Measurements from ENCODE around the gene EXOSC10. TPM values are rescaled to one million over a fixed set of nuclear protein-coding genes. Genes with fewer than 3 reads are reported as not detected.
"Not testable (repeated sequence)": the region's sequence is repeated elsewhere in the genome, so short reads cannot be mapped to it uniquely, and the experiment has no call there.

The EXOSC10 gene
- polyA plus RNA-seq, 1 donor from 2014 or later = 115 TPM

DNA sequence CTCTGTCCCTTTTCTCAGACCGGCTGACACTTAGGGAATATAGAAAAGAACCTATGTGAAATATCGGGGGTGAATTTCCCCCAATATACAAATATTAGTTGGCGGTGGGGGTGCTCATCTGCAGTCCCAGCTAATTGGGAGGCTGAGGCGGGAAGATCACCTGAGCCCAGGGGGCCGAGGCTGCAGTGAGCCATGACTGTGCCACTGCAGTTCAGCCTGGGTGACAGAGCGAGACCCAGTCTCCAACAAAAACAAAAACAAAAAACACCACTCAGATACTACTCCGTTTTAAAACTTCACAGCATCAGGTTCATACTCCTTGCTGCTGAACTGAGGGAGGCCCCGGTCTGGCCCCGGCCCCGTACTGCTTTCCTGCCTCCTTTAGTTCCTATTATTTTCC is 5.9 kb upstream of the EXOSC10 start:
- no peaks in the 10 kb centered on the region for H3K9me2 ChIP-seq (ENCODE audit: insufficient read depth, low read length)
- H2AFZ ChIP-seq (ENCODE audit: low read depth, low read length) = no peak overlapping the region
- H3K9me3 ChIP-seq (ENCODE audit: low read length) = no peaks in the 10 kb centered on the region
- H3K27ac ChIP-seq (ENCODE audit: low read length) = no peak overlapping the region
- peaks cover 7% of the 10 kb centered on the region for H3K36me3 ChIP-seq (ENCODE audit: insufficient read depth, low read length)
- H3F3A ChIP-seq (ENCODE audit: insufficient read depth, low read length, poor library complexity, severe bottlenecking) = no peaks in the 10 kb centered on the region
- no peaks in the 10 kb centered on the region for H4K20me1 ChIP-seq (ENCODE audit: insufficient read depth)
- H3K4me3 ChIP-seq (ENCODE audit: low read length) = no peak overlapping the region
- no peaks in the 10 kb centered on the region for H3K27me3 ChIP-seq (ENCODE audit: insufficient read depth, low read depth, low read length)
- no peak for TF ChIP-seq MXI1 (conservative IDR thresholded peaks at IDR 0.05; ENCODE audit: poor library complexity, severe bottlenecking)
- TF ChIP-seq, protein P1, sequence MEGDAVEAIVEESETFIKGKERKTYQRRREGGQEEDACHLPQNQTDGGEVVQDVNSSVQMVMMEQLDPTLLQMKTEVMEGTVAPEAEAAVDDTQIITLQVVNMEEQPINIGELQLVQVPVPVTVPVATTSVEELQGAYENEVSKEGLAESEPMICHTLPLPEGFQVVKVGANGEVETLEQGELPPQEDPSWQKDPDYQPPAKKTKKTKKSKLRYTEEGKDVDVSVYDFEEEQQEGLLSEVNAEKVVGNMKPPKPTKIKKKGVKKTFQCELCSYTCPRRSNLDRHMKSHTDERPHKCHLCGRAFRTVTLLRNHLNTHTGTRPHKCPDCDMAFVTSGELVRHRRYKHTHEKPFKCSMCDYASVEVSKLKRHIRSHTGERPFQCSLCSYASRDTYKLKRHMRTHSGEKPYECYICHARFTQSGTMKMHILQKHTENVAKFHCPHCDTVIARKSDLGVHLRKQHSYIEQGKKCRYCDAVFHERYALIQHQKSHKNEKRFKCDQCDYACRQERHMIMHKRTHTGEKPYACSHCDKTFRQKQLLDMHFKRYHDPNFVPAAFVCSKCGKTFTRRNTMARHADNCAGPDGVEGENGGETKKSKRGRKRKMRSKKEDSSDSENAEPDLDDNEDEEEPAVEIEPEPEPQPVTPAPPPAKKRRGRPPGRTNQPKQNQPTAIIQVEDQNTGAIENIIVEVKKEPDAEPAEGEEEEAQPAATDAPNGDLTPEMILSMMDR (IDR thresholded peaks at IDR 0.05; ENCODE audit: poor library complexity, severe bottlenecking) = no peak
- TF ChIP-seq, protein P2, sequence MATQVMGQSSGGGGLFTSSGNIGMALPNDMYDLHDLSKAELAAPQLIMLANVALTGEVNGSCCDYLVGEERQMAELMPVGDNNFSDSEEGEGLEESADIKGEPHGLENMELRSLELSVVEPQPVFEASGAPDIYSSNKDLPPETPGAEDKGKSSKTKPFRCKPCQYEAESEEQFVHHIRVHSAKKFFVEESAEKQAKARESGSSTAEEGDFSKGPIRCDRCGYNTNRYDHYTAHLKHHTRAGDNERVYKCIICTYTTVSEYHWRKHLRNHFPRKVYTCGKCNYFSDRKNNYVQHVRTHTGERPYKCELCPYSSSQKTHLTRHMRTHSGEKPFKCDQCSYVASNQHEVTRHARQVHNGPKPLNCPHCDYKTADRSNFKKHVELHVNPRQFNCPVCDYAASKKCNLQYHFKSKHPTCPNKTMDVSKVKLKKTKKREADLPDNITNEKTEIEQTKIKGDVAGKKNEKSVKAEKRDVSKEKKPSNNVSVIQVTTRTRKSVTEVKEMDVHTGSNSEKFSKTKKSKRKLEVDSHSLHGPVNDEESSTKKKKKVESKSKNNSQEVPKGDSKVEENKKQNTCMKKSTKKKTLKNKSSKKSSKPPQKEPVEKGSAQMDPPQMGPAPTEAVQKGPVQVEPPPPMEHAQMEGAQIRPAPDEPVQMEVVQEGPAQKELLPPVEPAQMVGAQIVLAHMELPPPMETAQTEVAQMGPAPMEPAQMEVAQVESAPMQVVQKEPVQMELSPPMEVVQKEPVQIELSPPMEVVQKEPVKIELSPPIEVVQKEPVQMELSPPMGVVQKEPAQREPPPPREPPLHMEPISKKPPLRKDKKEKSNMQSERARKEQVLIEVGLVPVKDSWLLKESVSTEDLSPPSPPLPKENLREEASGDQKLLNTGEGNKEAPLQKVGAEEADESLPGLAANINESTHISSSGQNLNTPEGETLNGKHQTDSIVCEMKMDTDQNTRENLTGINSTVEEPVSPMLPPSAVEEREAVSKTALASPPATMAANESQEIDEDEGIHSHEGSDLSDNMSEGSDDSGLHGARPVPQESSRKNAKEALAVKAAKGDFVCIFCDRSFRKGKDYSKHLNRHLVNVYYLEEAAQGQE (IDR thresholded peaks at IDR 0.05; ENCODE audit: borderline replicate concordance) = no peak
- TF ChIP-seq EP300 (conservative IDR thresholded peaks at IDR 0.05; ENCODE audit: poor library complexity, severe bottlenecking) = no peak
- TF ChIP-seq SMC3 (conservative IDR thresholded peaks at IDR 0.05; ENCODE audit: poor library complexity) = no peak
- no peak for TF ChIP-seq EZH2 (IDR thresholded peaks at IDR 0.05; ENCODE audit: borderline replicate concordance, insufficient read depth, low read length, poor library complexity, severe bottlenecking)
- no peak for TF ChIP-seq POLR2AphosphoS5 (IDR thresholded peaks at IDR 0.05)
- no peak for TF ChIP-seq TAF1 (IDR thresholded peaks at IDR 0.05; ENCODE audit: low read depth)
- no peak for TF ChIP-seq RAD21 (conservative IDR thresholded peaks at IDR 0.05)
- H3K79me2 ChIP-seq (replicated peaks; ENCODE audit: insufficient read depth, low read length) = no peaks in the 10 kb centered on the region
- no peak overlapping the region for H3K4me2 ChIP-seq (ENCODE audit: low read length)
- no peak overlapping the region for H3K9ac ChIP-seq (ENCODE audit: low read length)

DNA sequence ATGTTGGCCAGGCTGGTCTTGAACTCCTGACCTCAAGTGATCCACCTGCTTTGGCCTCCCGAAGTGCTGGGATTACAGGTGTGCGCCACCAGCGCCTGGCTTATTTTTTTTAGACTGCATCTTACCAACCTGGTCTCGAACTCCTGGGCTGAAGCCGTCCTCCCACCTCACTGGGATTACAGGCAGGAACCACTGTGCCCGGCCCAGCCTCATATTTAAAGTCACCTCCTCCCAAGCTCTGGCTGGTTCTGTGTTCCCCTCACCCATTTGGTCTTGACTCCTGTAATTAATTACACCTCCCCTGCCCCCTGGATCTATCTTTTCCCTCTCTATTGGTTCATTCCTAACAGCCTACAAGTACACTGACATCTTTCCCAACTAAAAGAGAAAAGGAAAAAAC is 1.7 kb upstream of the EXOSC10 start:
- Histone ChIP-seq H3K9me2 (ENCODE audit: insufficient read depth, low read length) (no peaks in the 10 kb centered on the region), H3K9ac (ENCODE audit: low read length) (no peak overlapping the region), H2AFZ (ENCODE audit: low read depth, low read length) (no peak overlapping the region), H3K27me3 (ENCODE audit: insufficient read depth, low read depth, low read length) (no peaks in the 10 kb centered on the region), H3K36me3 (ENCODE audit: insufficient read depth, low read length) (no peaks in the 10 kb centered on the region), H4K20me1 (ENCODE audit: insufficient read depth) (no peaks in the 10 kb centered on the region), H3K9me3 (ENCODE audit: low read length) (no peaks in the 10 kb centered on the region), H3K79me2 (replicated peaks; ENCODE audit: insufficient read depth, low read length) (peaks cover 19% of the 10 kb centered on the region), H3K4me3 (ENCODE audit: low read length) (no peak overlapping the region), H3K4me2 (ENCODE audit: low read length) (no peak overlapping the region), H3F3A (ENCODE audit: insufficient read depth, low read length, poor library complexity, severe bottlenecking) (no peaks in the 10 kb centered on the region), H3K27ac (ENCODE audit: low read length) (no peak overlapping the region)
- TF ChIP-seq TAF1 (IDR thresholded peaks at IDR 0.05; ENCODE audit: low read depth) = no peak
- TF ChIP-seq EZH2 (IDR thresholded peaks at IDR 0.05; ENCODE audit: borderline replicate concordance, insufficient read depth, low read length, poor library complexity, severe bottlenecking) = no peak
- TF ChIP-seq, protein P2 (IDR thresholded peaks at IDR 0.05; ENCODE audit: borderline replicate concordance) = no peak
- no peak for TF ChIP-seq POLR2AphosphoS5 (IDR thresholded peaks at IDR 0.05)
- no peak for TF ChIP-seq MXI1 (conservative IDR thresholded peaks at IDR 0.05; ENCODE audit: poor library complexity, severe bottlenecking)
- TF ChIP-seq EP300 (conservative IDR thresholded peaks at IDR 0.05; ENCODE audit: poor library complexity, severe bottlenecking) = no peak
- TF ChIP-seq RAD21 (conservative IDR thresholded peaks at IDR 0.05) = no peak
- no peak for TF ChIP-seq SMC3 (conservative IDR thresholded peaks at IDR 0.05; ENCODE audit: poor library complexity)
- TF ChIP-seq, protein P1 (IDR thresholded peaks at IDR 0.05; ENCODE audit: poor library complexity, severe bottlenecking) = no peak

DNA sequence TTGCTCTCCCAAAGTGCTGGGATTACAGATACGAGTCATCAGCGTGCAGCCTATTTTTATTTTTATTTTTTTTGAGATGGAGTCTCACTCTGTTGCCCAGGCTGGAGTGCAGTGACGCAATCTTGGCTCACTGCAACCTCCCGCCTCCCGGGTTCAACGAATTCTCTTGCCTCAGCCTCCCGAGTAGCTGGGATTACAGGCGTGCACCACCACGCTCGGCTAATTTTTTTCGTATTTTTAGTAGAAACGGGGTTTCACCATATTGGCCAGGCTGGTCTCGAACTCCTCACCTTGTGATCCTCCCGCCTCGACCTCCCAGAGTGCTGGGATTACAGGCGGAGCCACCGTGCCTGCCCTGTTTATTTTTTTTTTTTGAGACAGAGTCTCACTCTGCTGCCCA is 1.1 kb upstream of the EXOSC10 start:
- H3K4me3 ChIP-seq (ENCODE audit: low read length); H3F3A ChIP-seq (ENCODE audit: insufficient read depth, low read length, poor library complexity, severe bottlenecking); H3K36me3 ChIP-seq (ENCODE audit: insufficient read depth, low read length); H2AFZ ChIP-seq (ENCODE audit: low read depth, low read length); H3K9me3 ChIP-seq (ENCODE audit: low read length); H3K4me2 ChIP-seq (ENCODE audit: low read length); H3K9ac ChIP-seq (ENCODE audit: low read length); H4K20me1 ChIP-seq (ENCODE audit: insufficient read depth); H3K9me2 ChIP-seq (ENCODE audit: insufficient read depth, low read length); H3K27ac ChIP-seq (ENCODE audit: low read length); H3K27me3 ChIP-seq (ENCODE audit: insufficient read depth, low read depth, low read length): not testable (repeated sequence)
- H3K79me2 ChIP-seq (replicated peaks; ENCODE audit: insufficient read depth, low read length) = peaks cover 19% of the 10 kb centered on the region
